Hematopoietic multipotent progenitor cell treated with erythropoietin and hydrocortisone succinate and interleukin-3 and kit ligand, for 6 days (in vitro differentiated cells): Measurements from ENCODE around the gene LSM2.
"Not testable (repeated sequence)": the region's sequence is repeated elsewhere in the genome, so short reads cannot be mapped to it uniquely, and the experiment has no call there.

ENCODE experiments used
- DNase-seq: peaks from one replicate; pipeline ENCODE4 v3.0.0-alpha.2; 2015

The LSM2 gene

GRCh38 chr6:31826793-31827285 lies 20.1 kb upstream of the LSM2 start:
- peak; percentile 91 for DNase-seq

GRCh38 chr6:31825553-31825952 lies 18.8 kb upstream of the LSM2 start:
- DNase-seq, result no peak

GRCh38 chr6:31823592-31824196 lies 16.9 kb upstream of the LSM2 start:
- DNase-seq, result peak; percentile 46

- DNase-seq, result peak; percentile 95
These were observed 15.5 kb upstream of the LSM2 start for GRCh38 chr6:31822036-31822821.

GRCh38 chr6:31821301-31822035 lies 14.7 kb upstream of the LSM2 start:
- DNase-seq, result peak; percentile 69

- not testable (repeated sequence) for DNase-seq
These were observed 13.6 kb upstream of the LSM2 start for GRCh38 chr6:31820399-31820798.

- DNase-seq, result no peak
These were observed 13.1 kb upstream of the LSM2 start for GRCh38 chr6:31819871-31820299.

- not testable (repeated sequence) for DNase-seq
These were observed 11.3 kb upstream of the LSM2 start for GRCh38 chr6:31817929-31818511.

GRCh38 chr6:31817133-31817928 lies 10.6 kb upstream of the LSM2 start:
- peak; percentile 65 for DNase-seq

- DNase-seq, result peak; percentile 93
These were observed 8.5 kb upstream of the LSM2 start, which contains the start of the genes HSPA1A and HSPA1L for GRCh38 chr6:31815025-31815838. TSS of gene HSPA1A (plus strand) at chr6:31815543. CDS start at chr6:31815757, 214 bp downstream. TSS of gene HSPA1L (minus strand) at chr6:31815283. CDS start at chr6:31811972, 3,311 bp downstream.

- DNase-seq, result peak; percentile 94
These were observed 7.9 kb upstream of the LSM2 start for GRCh38 chr6:31814677-31815024.

- DNase-seq, result no peak
These were observed 6.7 kb upstream of the LSM2 start for GRCh38 chr6:31813465-31813849.

GRCh38 chr6:31811645-31812044 lies 4.9 kb upstream of the LSM2 start:
- no peak for DNase-seq

GRCh38 chr6:31808599-31808998 lies 1.8 kb upstream of the LSM2 start:
- not testable (repeated sequence) for DNase-seq

GRCh38 chr6:31805939-31806469 lies 762 bp downstream of the LSM2 start:
- peak; percentile 22 for DNase-seq

- DNase-seq, result not testable (repeated sequence)
These were observed 5.5 kb downstream of the LSM2 start for GRCh38 chr6:31801031-31801927.

GRCh38 chr6:31799781-31800180 lies 7.0 kb downstream of the LSM2 start:
- DNase-seq, result no peak

GRCh38 chr6:31797588-31797987 lies 9.2 kb downstream of the LSM2 start:
- no peak for DNase-seq

- no peak for DNase-seq
These were observed 9.8 kb downstream of the LSM2 start for GRCh38 chr6:31796993-31797385.
